ENCODE data around the gene BBIP1. TPM values are rescaled to one million over a fixed set of nuclear protein-coding genes. Genes with fewer than 3 reads are reported as not detected.
"Not testable (repeated sequence)": the region's sequence is repeated elsewhere in the genome, so short reads cannot be mapped to it uniquely, and the experiment has no call there.

BBIP1 gene
- total RNA-seq, 1 experiment from 2014 or later, result 12.3 TPM

DNA sequence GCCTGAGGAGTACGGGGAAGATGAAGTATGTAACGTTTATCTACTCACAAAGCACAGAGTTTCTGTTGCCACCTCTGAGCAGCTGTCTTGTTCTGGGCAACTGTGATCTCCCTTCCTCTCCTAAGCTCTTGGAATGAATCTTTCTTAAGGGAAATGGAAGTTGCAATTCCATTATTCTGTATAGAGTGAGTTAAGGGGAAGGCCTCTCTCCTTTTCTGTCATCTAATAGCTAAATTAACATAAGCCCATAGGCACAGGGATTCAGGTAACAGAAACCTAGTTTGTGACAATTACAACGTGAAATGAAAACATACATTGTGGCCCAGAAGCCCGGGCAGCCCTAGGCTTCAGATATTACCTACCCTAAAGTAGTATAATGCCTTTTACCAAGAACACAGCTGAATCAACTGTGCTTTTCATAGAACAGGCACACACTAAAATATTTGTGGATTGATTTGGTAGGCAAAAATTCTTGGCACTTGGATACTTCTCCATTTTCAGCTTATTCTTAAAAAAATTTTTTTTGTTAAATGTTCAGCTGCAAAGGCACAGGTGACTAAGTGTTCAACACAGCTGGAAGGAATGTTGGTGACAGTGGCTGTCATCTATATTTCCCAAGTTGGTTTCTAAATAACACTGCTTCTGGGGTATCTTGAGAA lies 51.0 kb downstream of the BBIP1 start:
- no peak for DNase-seq (ENCODE audit: low read depth)
- in situ Hi-C loops (cut with HindIII; ENCODE audit: low pct_unique_long_range_greater_than_20kb, low sequenced_read_pairs), result no loop called here

GRCh38 chr10:110867011-110867806 lies 51.8 kb downstream of the BBIP1 start:
- DNase-seq (ENCODE audit: low read depth); in situ Hi-C loops (cut with HindIII; ENCODE audit: low pct_unique_long_range_greater_than_20kb, low sequenced_read_pairs): not testable (repeated sequence)

DNA sequence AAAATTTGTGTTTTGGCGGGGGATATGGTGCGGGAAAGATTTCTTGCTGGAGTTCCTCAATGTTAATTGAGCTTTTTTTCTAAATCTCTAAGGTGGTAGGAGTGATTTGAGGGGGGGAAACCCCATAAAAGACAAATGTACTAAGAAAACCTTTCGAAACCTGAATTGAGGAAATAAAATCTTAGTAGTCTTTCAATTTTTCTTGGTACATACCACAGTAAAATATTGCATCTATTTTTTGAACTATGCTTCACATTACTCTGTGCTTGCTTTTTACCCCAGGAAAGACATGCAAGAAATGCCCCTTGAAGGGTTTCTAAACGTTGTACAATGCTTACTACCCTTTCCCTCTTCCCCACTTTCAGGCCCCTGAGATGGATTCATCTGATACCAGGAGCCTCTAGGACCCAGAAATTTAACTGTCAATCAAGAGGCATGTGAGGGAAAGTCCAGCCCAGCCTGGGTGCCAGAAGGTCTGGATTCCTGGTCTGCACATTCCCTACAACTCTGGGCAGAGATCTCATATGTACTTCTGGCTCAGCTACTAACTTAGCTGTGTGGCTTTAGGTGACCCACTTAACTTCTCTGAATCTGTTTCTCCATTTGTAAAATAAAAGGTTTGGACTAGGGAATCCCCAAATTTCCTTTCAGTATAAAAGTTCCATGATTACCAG lies 53.0 kb downstream of the BBIP1 start:
- in situ Hi-C loops (cut with HindIII; ENCODE audit: low pct_unique_long_range_greater_than_20kb, low sequenced_read_pairs), result no loop called here
- DNase-seq (ENCODE audit: low read depth), result no peak

GRCh38 chr10:110865186-110865808 lies 53.7 kb downstream of the BBIP1 start:
- peak; percentile 53 for DNase-seq (ENCODE audit: low read depth)
- in situ Hi-C loops (cut with HindIII; ENCODE audit: low pct_unique_long_range_greater_than_20kb, low sequenced_read_pairs), result no loop called here

DNA sequence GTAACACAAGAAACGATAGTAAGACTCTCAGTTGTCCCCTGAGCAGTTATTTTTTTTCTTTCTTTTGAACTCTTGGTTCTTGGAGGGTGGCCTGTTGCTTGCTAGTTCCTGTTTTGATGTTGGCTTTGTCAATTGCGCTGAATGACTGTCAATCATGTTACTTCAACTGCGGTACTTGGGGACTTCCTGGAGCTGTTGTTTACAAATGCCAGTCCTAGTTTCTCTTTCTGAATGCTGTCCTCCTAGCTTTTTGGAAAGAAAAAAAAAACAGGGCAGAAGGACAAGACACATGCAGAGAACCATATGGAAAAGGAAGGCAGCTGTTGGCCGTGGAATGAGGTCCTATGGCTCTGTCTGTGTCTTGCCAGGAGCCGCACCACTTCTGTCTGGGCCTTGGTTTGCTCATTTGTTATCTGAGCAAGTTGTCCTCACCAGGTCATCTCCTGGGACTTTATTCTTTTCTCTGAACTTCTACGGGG lies 54.3 kb downstream of the BBIP1 start:
- no peak for DNase-seq (ENCODE audit: low read depth)
- in situ Hi-C loops (cut with HindIII; ENCODE audit: low pct_unique_long_range_greater_than_20kb, low sequenced_read_pairs), result no loop called here

DNA sequence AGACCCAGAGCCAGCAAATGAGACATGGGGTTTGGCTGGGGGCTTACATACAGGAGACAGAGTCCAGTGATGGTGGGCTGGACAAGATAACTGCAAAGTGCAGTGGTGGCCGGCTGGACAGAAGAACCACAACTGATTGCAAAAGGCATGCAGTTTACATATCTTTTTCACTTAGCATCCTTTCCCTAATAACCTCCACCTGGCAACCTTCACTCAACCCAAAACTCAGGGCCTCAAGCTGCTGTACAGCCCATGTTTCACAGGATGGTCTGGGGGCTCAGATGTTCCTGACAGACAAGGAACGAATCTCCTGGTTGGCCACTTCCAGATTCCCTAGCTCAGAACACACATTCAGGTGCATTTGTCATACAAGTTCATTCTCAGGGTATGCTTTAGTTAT lies 55.0 kb downstream of the BBIP1 start:
- DNase-seq (ENCODE audit: low read depth), result no peak
- in situ Hi-C loops (cut with HindIII; ENCODE audit: low pct_unique_long_range_greater_than_20kb, low sequenced_read_pairs), result no loop called here

- in situ Hi-C loops (cut with HindIII; ENCODE audit: low pct_unique_long_range_greater_than_20kb, low sequenced_read_pairs), result no loop called here
- DNase-seq (ENCODE audit: low read depth), result no peak
Observed at GRCh38 chr10:110863361-110863760, 55.6 kb downstream of the BBIP1 start.

DNA sequence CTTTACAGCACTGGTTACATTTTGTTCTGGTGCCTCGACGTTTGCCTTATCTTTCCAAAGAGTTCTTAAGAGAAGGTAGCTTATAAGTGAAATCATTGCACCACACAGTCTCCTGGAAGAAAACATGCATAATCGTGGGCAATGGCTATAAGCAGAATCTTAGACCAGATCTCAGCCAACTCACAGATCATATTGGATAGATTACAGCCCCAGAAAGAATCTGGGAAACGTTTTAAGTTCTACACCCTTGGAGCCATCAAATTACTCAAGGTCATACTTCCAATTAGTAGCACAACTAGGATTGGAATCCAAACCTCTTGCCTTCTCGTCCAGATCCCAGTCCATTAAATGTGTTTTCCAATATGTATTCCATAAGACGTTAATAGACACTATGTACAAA lies 56.0 kb downstream of the BBIP1 start:
- in situ Hi-C loops (cut with HindIII; ENCODE audit: low pct_unique_long_range_greater_than_20kb, low sequenced_read_pairs), result no loop called here
- no peak for DNase-seq (ENCODE audit: low read depth)

DNA sequence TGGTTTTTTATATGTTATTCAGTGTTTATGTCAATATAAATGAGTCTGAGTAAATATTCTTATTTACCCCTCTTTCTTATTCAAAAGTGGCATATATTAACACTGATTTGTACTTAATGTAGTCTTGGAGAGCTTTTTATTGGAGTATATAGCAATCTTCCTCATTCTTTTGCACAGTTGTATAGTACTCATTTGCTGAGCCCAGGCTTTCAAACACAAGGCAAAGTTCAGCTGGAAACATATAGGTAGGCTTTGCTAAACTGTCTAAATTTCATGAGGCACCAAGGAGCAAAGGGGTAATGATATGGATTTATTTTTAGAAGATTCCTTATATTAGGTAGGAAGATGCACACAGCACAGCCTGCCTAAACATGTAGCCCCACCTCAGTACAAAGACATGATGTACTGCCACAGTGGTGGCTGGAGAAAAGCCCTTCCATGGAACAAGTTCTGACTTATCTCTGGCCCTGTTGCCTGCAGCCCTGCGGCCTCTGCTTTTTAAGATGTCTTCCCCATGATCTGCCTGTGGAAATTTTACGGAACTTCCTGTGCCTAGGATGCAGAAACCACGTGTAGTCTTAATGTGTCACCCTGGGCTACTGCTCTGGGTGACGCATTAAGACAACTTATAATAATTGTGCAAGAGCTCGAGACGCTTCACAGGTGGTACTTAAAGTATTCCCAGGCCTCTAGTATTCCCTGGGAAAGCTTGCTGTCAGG lies 56.9 kb downstream of the BBIP1 start:
- in situ Hi-C loops (cut with HindIII; ENCODE audit: low pct_unique_long_range_greater_than_20kb, low sequenced_read_pairs), result no loop called here

DNA sequence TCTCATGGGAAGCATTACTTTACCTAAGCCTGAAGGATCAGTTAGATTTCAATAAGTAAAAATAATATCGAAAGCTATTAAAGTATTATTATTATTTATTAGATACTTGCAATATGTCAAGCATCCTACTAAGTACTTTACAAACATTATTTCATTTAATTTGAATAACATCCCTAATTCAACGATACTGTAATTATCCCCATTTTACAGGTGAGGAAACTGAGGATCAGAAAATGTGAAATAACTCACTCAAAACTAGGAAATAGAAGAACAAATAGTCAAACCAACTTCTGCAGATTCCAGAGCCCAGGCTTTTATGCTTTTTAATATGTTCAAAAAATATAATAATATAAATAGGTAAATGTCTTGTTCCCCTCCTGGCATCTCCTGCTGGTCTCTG lies 57.5 kb downstream of the BBIP1 start:
- in situ Hi-C loops (cut with HindIII; ENCODE audit: low pct_unique_long_range_greater_than_20kb, low sequenced_read_pairs), result no loop called here
- no peak for DNase-seq (ENCODE audit: low read depth)

More for the DNA sequence above, 56.9 kb downstream of the BBIP1 start:
- no peak for DNase-seq (ENCODE audit: low read depth)

DNA sequence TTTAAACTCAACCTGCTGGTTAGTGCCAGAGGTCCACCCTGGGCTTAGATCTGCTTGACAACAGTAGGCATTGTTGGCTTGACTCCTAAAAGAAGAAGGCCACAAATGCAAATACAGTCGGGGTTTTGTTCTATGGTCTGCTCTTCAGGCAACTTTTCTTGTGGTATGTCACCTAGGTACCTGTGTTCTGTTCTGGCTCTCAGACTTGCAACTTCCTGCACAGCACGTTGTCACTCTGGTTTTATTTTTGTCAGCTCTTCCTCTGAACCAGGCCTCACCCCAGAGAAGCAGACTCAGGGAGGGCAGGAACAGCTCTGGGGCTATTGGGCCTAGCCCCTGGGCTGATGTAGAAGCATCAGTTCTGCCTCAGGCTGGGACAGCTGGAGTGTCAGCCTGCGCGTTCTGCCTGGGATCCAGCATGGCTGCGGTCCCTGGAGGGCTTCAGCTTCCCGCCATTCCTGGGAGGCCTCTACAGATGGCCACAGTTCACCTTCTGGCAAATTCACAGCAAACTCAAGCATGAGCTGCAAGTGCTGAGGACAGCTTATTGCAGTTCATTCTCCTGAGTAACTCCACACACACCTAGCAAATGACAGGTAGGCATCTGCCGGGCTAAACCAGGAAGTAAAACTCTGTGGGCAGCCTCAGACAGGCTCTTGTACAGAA lies 58.3 kb downstream of the BBIP1 start:
- in situ Hi-C loops (cut with HindIII; ENCODE audit: low pct_unique_long_range_greater_than_20kb, low sequenced_read_pairs), result no loop called here
- no peak for DNase-seq (ENCODE audit: low read depth)

- in situ Hi-C loops (cut with HindIII; ENCODE audit: low pct_unique_long_range_greater_than_20kb, low sequenced_read_pairs), result no loop called here
- no peak for DNase-seq (ENCODE audit: low read depth)
Observed at GRCh38 chr10:110859973-110860376, 59.0 kb downstream of the BBIP1 start.

- in situ Hi-C loops (cut with HindIII; ENCODE audit: low pct_unique_long_range_greater_than_20kb, low sequenced_read_pairs), result no loop called here
Observed at GRCh38 chr10:110859206-110859972, 59.6 kb downstream of the BBIP1 start.

DNA sequence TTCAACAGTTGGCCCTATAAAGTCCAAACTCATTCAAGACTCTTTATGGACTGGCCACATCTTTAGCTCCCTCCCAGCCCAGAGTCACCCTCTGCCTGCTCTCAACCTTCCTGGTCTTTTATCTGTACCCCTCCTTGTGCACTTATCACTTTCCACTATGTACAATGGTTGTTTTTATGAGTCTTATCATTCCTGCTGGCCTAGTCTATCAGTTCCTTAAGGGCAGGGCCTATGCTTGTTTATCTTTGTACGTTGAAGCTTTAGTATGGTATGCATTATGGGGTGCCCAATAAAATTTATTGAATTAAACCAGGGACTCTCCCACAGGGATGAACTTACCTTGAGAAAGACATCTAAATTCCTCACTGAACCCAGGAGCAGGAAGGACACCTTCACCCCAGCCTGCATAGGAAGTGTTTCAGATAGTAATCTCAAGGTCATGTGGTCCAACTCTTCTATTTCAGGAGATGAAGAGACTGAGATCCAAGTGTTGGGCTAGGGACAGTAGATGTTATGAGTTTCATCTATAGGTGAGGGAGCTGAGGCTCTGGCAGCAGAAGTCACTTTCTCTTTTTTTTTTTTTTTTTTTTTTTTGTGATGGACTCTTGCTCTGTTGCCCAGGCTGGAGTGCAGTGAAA lies 60.6 kb downstream of the BBIP1 start:
- in situ Hi-C loops (cut with HindIII; ENCODE audit: low pct_unique_long_range_greater_than_20kb, low sequenced_read_pairs), result no loop called here
- no peak for DNase-seq (ENCODE audit: low read depth)

More at GRCh38 chr10:110859206-110859972, 59.6 kb downstream of the BBIP1 start:
- no peak for DNase-seq (ENCODE audit: low read depth)

DNA sequence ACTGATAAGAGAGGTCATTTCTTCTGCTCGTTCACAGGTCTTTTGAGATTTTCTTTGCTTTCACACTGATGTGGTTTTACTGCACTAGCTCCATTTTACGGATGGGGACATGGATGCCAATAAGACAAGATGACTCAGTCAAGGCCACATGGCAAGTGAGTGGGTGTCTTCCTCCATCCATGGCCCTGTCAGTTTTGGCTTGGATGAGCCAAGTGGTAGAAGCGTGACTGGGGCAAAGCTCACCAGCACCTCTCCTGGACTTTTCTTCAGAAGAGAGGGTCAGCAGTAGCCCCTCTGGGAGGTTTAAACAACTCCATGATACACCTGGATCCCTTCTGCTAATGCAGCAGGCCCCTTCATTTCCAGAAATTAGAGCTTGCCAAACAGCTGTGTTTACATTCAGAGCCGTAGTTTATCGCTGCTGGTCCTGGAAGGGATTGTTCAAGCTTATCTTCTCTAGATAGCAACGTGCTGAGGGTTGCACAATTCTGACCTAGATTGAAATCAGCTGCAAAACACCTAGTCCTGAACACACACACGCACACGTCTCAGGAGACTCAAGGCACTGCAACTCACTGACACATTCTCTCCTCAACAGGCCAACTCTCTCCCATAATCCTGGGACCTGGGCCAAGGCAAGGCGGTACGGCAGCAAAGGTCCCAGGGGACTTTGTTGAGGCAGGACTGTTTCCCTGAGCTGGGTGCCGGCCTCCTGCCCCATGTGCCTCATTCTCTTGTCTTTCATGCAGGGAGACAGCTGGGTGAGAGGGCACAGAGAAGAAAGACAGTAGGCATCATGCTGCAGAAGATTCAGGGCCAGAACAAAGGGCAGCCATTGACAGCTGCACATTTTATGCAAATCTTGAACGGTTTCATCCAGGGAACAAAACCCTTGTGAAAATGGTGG lies 61.5 kb downstream of the BBIP1 start:
- in situ Hi-C loops (cut with HindIII; ENCODE audit: low pct_unique_long_range_greater_than_20kb, low sequenced_read_pairs), result no loop called here
- no peak for DNase-seq (ENCODE audit: low read depth)
